ENCODE data around the gene BEGAIN. TPM values are rescaled to one million over a fixed set of nuclear protein-coding genes. Genes with fewer than 3 reads are reported as not detected.

The BEGAIN gene
- total and polyA plus RNA-seq, 2 donors (not counting 3 experiments of a cell fraction or from before 2014, with no cell fraction given) = 0.49 TPM; not detected in 1

GRCh38 chr14:100523843-100524169 is 63.4 kb downstream of the BEGAIN start:
- Histone ChIP-seq H3K9ac (replicated peaks; ENCODE audit: extremely low read depth, insufficient read depth, low read length) (no peak overlapping the region), H3K9me1 (replicated peaks; ENCODE audit: control insufficient read depth, extremely low read depth, insufficient read depth, low read length) (no peaks in the 10 kb centered on the region), H2AFZ (ENCODE audit: low read depth, low read length) (no peak overlapping the region), H4K20me1 (replicated peaks; ENCODE audit: control insufficient read depth, extremely low read depth, insufficient read depth, low read length) (no peaks in the 10 kb centered on the region), H3K4me1 (ENCODE audit: control insufficient read depth, extremely low read depth, insufficient read depth, low read length) (no peaks in the 10 kb centered on the region), H3K27ac (ENCODE audit: insufficient read depth, low read depth, low read length) (no peak overlapping the region), H3K36me3 (ENCODE audit: control insufficient read depth in 2 of 2, extremely low read depth in 1 of 2, insufficient read depth in 2 of 2, low read length in 2 of 2) (peaks cover 0 to 2% of the 10 kb centered on the region in 2 experiments), H3K4me2 (ENCODE audit: insufficient read depth, low read length) (no peak overlapping the region), H3K79me2 (ENCODE audit: control insufficient read depth, insufficient read depth, low read length) (no peaks in the 10 kb centered on the region), H3K27me3 (ENCODE audit: control insufficient read depth in 2 of 2, insufficient read depth in 2 of 2, low read length in 2 of 2) (no peaks in the 10 kb centered on the region), H3K4me3 (replicated peaks in 1 of 3; ENCODE audit: insufficient read depth in 1 of 3, low read depth in 1 of 3, low read length in 3 of 3) (no peak overlapping the region), H3K9me3 (replicated peaks; ENCODE audit: control insufficient read depth, insufficient read depth, low read length) (no peaks in the 10 kb centered on the region)
- FAIRE-seq (no peak), DNase-seq (ENCODE audit: low read depth, low spot score) (no peak)
- intact Hi-C loops (cut with micrococcal nuclease) = loop anchor here (2.0 kb wide), 2 partner anchors 131 to 139 kb away; no protein-coding TSS in a partner anchor
- no peak for TF ChIP-seq MAX (IDR thresholded peaks at IDR 0.05; ENCODE audit: insufficient read depth, insufficient read length)
- TF ChIP-seq JUN (IDR thresholded peaks at IDR 0.05; ENCODE audit: borderline replicate concordance, insufficient read depth, insufficient read length, low read depth) = no peak
- TF ChIP-seq FOS (IDR thresholded peaks at IDR 0.05; ENCODE audit: borderline replicate concordance, insufficient read depth, low read length) = no peak
- POLR2A ChIA-PET = no interaction called here
- CTCF ChIA-PET = interaction anchor here (2.1 to 3.6 kb wide), 2 partner anchors 122 to 130 kb away, joined by 4 to 40 read pairs; no protein-coding TSS in a partner anchor
- dilution Hi-C loops (cut with MboI; ENCODE audit: extremely low pct_ligation_motif_present, low sequenced_read_pairs) = no loop called here
- no TSS peak for BruUV-seq (replicated peaks)

- H3K4me1 ChIP-seq (ENCODE audit: control insufficient read depth, extremely low read depth, insufficient read depth, low read length) = no peaks in the 10 kb centered on the region
- TF ChIP-seq FOS (IDR thresholded peaks at IDR 0.05; ENCODE audit: borderline replicate concordance, insufficient read depth, low read length) (no peak), EZH2 (IDR thresholded peaks at IDR 0.05; ENCODE audit: borderline replicate concordance, low read depth, low read length, severe bottlenecking) (no peak), CTCF (IDR thresholded peaks at IDR 0.05; ENCODE audit: extremely low read depth in 1 of 2, insufficient read depth in 1 of 2, low read depth in 1 of 2, low read length in 2 of 2) (no peak), MAX (IDR thresholded peaks at IDR 0.05; ENCODE audit: insufficient read depth, insufficient read length) (no peak), GATA2 (IDR thresholded peaks at IDR 0.05; ENCODE audit: insufficient read depth, insufficient read length, low read depth, low read length) (no peak), POLR2AphosphoS5 (IDR thresholded peaks at IDR 0.05; ENCODE audit: insufficient read depth, low read depth, low read length) (no peak)
- intact Hi-C loops (cut with micrococcal nuclease) = no loop called here
- no peak overlapping the region for H3K4me2 ChIP-seq (ENCODE audit: insufficient read depth, low read length)
- H3K9ac ChIP-seq (replicated peaks; ENCODE audit: extremely low read depth, insufficient read depth, low read length) = no peak overlapping the region
- dilution Hi-C loops (cut with MboI; ENCODE audit: extremely low pct_ligation_motif_present, low sequenced_read_pairs) = no loop called here
- no peaks in the 10 kb centered on the region for H3K79me2 ChIP-seq (ENCODE audit: control insufficient read depth, insufficient read depth, low read length)
- no TSS peak for BruUV-seq (replicated peaks)
- no peak for DNase-seq (ENCODE audit: low read depth, low spot score)
- CTCF ChIA-PET = interaction anchor here (0.5 to 3.6 kb wide), 3 partner anchors 11 to 130 kb away, joined by 3 to 40 read pairs (median 4); no protein-coding TSS in a partner anchor
- H4K20me1 ChIP-seq (replicated peaks; ENCODE audit: control insufficient read depth, extremely low read depth, insufficient read depth, low read length) = no peaks in the 10 kb centered on the region
- no peak overlapping the region for H3K27ac ChIP-seq (ENCODE audit: insufficient read depth, low read depth, low read length)
- H3K9me1 ChIP-seq (replicated peaks; ENCODE audit: control insufficient read depth, extremely low read depth, insufficient read depth, low read length) = no peaks in the 10 kb centered on the region
- H3K27me3 ChIP-seq (ENCODE audit: control insufficient read depth in 2 of 2, insufficient read depth in 2 of 2, low read length in 2 of 2) = no peaks in the 10 kb centered on the region
- H2AFZ ChIP-seq (ENCODE audit: low read depth, low read length) = no peak overlapping the region
- FAIRE-seq = no peak
- peaks cover 0 to 2% of the 10 kb centered on the region in 2 experiments for H3K36me3 ChIP-seq (ENCODE audit: control insufficient read depth in 2 of 2, extremely low read depth in 1 of 2, insufficient read depth in 2 of 2, low read length in 2 of 2)
- POLR2A ChIA-PET = no interaction called here
- H3K4me3 ChIP-seq (replicated peaks in 1 of 3; ENCODE audit: insufficient read depth in 1 of 3, low read depth in 1 of 3, low read length in 3 of 3) = no peak overlapping the region
- H3K9me3 ChIP-seq (replicated peaks; ENCODE audit: control insufficient read depth, insufficient read depth, low read length) = no peaks in the 10 kb centered on the region
Measured at GRCh38 chr14:100523131-100523842, 63.9 kb downstream of the BEGAIN start.
